GM12892 (cell line): Measurements from ENCODE around the gene SEMA4F.

Experiments used
- POLR2A ChIP-seq: IDR thresholded peaks from 2 replicates; pipeline ENCODE4 v1.6.1; 2011; ENCODE audit warnings: low read depth, low read length, control low read depth
- POLR2AphosphoS5 ChIP-seq: IDR thresholded peaks from 2 replicates; pipeline ENCODE4 v1.6.1; 2011; ENCODE audit warnings: low read depth, low read length, control low read depth

DNA sequence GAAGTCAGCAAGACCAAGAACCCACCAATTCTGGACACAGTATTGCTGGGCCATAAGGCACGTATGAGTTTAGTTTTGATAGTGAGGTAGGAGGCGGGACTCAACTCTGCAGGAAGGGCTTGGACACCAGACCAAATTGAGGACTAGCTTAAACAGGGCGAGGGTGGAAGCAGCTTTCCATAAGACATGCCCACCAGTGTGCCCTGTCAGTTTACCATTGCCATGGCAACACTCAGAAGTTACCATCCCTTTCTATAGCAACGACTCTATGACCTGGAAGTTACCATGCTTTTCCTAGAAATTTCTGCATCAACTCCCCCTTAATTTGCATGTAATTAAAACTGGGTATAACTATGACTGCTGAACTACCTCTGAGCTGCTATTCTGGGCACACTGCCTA lies 8.7 kb upstream of the SEMA4F start:
- TF ChIP-seq POLR2A, result no peak
- no peak for TF ChIP-seq POLR2AphosphoS5
